Activated T-cell treated with anti-CD3 and anti-CD28 coated beads, Interleukin-2, amount 50 U/mL, for 48 hours (primary cell): ENCODE data around the gene OR2L3.
"Not testable (repeated sequence)": the region's sequence is repeated elsewhere in the genome, so short reads cannot be mapped to it uniquely, and the experiment has no call there.

Experiments used
- DNase-seq, 2 experiments: peaks; one replicate each; pipeline ENCODE4 v3.0.0-alpha.2; 2020

The OR2L3 gene, protein sequence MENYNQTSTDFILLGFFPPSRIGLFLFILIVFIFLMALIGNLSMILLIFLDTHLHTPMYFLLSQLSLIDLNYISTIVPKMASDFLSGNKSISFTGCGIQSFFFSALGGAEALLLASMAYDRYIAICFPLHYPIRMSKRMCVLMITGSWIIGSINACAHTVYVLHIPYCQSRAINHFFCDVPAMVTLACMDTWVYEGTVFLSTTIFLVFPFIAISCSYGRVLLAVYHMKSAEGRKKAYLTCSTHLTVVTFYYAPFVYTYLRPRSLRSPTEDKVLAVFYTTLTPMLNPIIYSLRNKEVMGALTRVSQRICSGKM

GRCh38 chr1:248046536-248046935 lies at the start of gene OR2L3:
Gene OR2L3 (plus strand): TSS chr1:248046836. CDS start chr1:248060682, 13,846 bp downstream.
- no peak for DNase-seq

- no peak for DNase-seq
Measured at GRCh38 chr1:247998811-247999210, 47.8 kb upstream of the OR2L3 start.

- DNase-seq: no peak
Measured at GRCh38 chr1:248000169-248000568, 46.5 kb upstream of the OR2L3 start.

- no peak for DNase-seq
Measured at GRCh38 chr1:248007778-248008177, 38.9 kb upstream of the OR2L3 start.

GRCh38 chr1:248009681-248010080 lies 37.0 kb upstream of the OR2L3 start:
- no peak for DNase-seq

DNA sequence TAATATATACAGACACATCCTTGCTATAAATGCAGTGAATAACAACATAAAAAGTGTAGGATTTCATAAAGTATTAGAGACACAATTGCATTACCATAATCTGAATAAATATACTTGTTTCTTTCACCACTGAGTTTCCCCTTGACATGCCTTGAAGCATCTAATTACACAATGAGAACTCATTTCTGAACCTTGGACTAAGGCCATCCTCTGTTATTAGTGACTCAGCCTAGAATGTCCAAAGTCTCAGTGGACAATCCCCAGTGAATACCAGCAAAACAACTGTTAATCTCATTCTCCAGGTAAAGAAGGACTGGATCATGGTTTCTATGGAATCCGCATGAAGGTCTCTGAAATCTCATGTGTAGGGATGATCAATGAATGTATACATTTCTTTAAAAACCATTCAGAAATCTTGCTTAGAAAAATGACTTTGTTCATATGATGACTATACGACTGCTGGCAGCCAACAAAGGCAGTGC lies 33.4 kb upstream of the OR2L3 start, which contains the start of gene OR2L5:
Gene OR2L5, plus strand, starts transcription at position 432 of the 482 bp plus-strand sequence. CDS start 8,288 bp downstream, outside the sequence.
- DNase-seq: no peak

DNA sequence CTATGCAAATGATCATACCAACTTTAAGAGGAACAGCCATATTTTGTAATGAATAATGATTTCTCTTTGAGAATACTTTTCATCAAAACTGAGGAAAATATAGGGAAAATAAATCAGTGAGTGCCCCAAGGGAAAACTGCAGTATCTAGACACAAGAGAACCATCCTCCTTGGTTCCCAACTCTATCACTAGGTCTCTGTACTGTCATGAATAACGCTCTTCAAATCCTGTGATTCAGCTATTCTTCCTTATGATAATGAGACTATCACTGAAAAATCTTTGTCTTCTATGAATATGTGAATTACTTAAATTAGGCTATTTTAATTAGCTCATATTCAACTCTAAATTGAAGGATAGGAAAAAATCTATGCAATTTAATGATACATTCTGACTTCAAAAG lies 30.8 kb upstream of the OR2L3 start:
- no peak for DNase-seq

DNA sequence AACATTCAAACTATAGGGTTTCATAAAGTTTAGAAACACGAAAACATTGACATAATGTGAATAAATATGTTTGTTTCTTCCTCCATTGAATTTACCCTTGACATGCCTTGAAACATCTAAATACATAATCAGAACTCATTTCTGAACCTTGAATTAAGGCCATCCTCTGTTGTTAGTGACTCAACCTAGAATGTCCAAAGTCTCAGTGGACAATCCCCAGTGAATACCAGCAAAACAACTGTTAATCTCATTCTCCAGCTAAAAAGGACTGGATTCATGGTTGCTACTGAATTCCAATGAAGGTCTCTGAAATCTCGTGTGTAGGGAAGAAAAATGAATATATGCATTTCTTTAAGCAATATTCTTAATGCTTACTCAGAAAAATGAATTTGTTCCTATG lies 16.9 kb upstream of the OR2L3 start, which contains the start of gene OR2L2:
Gene OR2L2, plus strand, starts transcription at position 301 of the 400 bp plus-strand sequence. CDS start 8,198 bp downstream, outside the sequence.
- DNase-seq: no peak

GRCh38 chr1:248045209-248045608 lies 1.4 kb upstream of the OR2L3 start:
- DNase-seq: no peak

GRCh38 chr1:248047008-248047407 lies 372 bp downstream of the OR2L3 start:
- no peak for DNase-seq

DNA sequence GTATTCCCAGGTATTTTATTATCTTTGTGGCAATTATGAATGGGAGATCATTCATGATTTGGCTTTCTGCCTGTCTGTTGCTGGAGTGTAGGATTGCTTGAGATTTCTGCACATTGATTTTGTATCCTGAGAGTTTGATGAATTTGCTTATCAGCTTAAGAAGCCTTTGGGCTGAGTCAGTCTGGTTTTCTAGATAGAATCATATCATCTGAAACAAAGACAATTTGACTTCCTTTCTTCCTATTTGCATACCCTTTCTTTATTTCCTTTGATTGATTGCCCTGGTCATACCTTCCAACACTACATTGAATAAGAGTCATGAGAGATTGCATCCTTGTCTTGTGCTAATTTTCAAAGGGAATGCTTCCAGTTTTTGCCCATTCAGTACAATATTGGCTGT lies 8.0 kb downstream of the OR2L3 start:
- no peak for DNase-seq

GRCh38 chr1:248055261-248055660 lies 8.6 kb downstream of the OR2L3 start:
- no peak for DNase-seq

DNA sequence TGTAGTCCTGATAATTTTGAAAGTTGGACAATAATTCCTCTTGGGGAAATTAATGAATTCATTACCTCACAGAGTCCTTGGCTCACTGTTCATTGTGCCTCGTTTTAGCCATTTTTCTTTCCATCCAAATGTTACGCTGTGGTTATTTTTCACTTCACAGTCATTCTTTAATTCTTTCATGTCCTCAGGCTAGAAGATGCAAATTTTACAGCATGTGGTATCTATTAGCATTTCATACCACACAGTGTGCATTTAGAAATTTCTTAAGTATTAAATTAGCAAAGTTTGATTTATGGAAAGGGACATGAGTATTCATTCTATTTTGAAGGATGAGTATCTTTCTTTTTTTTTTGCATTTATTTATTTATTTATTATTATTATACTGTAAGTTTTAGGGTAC lies 18.4 kb downstream of the OR2L3 start:
- DNase-seq: no peak

DNA sequence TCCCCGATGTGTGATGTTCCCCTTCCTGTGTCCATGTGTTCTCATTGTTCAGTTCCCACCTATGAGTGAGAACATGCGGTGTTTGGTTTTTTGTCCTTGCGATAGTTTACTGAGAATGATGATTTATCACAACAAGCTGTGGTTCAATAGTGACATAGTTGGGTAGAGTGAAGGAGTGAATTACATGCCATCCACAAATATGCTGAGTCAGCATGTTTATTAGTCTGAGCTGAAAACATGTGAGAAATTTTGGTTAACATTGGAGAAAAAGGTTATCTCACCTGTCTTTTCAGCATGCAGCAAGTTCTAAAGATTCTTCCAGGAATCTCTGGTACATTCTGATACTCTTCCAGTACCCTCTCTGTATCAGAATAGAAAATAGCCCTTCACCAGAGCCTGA lies 19.0 kb downstream of the OR2L3 start:
- DNase-seq: no peak

DNA sequence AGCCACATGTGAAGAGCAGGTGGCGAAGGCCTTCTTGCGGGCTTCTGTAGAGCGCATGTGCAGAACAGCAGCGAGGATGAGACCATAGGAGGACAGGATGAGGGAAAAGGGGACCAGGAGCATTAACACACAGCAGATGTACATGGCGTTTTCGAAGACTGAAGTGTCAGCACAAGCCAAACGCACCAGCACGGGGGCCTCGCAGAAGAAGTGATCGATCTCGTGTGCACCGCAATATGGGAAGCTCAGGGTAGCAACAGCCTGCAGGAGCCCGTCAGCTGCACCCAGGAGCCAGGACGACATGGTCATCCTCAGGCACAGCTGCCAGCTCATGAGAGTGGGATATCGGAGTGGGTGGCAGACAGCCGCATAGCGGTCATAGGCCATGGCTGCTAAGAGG lies 37.2 kb downstream of the OR2L3 start:
- not testable (repeated sequence) for DNase-seq

DNA sequence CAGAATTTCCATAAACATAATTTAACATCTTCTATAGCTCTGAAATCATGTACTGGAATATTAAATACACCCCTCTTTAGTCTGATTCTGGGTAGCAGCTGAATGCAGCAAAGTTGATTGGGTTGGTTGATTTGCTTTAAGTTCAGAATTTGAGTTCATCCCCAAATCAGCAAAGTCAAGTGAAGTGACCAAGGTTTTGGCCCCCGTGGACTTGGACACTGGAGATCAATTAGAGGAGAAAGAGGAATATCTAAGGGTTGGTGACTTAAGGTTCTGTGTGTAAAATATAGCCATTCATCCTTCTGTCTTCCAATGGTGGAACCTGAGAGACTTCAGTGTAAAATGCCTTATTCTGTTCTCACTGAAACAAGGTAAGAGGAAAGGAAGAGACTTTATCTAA lies 48.2 kb downstream of the OR2L3 start, which contains the start of gene OR2L13:
Gene OR2L13, plus strand, starts transcription at position 301 of the 400 bp plus-strand sequence. CDS start 4,192 bp downstream, outside the sequence.
- DNase-seq: no peak

GRCh38 chr1:248098529-248098928 lies 51.9 kb downstream of the OR2L3 start:
- no peak for DNase-seq

- DNase-seq: no peak
Measured at GRCh38 chr1:248102847-248103246, 56.2 kb downstream of the OR2L3 start.

DNA sequence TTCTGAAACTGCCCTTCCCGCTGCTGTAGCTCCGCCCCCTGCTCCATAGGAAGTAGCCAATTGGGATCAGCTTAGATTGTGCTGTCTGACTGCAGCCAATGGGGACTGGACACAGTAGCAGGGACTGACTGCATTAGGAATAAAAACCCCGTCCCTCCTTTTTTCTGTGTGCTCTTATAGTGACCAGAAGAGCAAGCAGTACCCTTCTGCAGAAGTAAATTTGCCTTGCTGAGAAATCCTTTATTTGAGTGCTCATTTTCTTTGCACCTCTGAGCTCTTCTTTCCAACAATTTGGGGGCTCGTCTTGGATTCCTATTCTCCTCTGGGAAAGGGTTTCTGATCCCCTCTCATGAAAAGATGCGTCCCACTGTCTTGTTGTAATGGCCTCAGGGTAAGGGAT lies 64.5 kb downstream of the OR2L3 start:
- no peak for DNase-seq
